Activated CD4-positive, CD25-positive, alpha-beta regulatory T cell (primary cell): ENCODE results near the gene PRLHR.
A peak's percentile ranks its signal among the peaks of the same experiment; 100 is the strongest.

Source experiments
- DNase-seq, 4 experiments: peaks; one replicate each; lab custom pipeline; 2025; lab: John Stamatoyannopoulos, UW

Gene PRLHR

DNA sequence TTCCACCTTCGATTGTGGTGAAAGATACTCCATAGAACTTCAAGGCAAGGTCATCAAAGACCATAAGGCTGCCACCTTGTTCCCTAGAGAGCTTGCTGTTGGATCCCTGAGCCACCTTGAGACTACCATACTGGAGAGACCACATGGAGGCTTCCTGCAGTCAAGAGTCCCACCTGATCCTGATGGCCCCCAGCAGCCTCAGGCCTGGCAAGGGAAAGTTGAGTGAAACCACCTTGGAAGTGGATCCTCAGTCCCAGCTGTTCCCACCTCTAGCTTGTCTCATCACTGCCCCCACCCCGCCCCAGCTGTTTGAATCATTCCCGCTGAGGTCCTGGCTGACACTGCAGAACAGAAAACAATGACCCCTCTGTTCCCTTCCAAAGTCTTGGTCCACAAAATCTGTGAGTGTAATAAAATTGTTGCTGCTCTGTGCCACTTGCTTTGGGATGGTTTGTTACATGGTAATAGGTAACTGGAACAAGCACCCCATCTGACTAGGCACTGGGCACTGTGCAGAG, 32.0 kb downstream of the PRLHR start:
- DNase-seq, result no peak

DNA sequence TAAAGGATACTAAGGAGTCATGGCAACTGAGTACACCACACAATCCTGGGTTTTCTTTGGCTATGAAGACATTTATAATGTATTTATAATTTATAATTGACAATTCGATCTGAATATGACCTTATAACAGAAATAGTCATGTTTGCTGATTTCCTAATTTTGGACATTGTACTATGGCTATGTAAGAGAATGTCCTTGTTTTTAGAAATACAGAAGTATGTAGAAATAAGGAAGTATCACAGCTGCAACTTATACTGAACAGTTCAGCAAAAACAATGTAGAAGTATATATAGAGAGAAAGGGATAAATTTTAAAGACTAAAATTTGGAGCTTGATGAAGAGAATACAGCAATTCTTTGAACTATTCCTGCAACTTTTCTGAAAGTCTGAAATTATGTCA, 32.6 kb downstream of the PRLHR start:
- DNase-seq, result no peak

DNA sequence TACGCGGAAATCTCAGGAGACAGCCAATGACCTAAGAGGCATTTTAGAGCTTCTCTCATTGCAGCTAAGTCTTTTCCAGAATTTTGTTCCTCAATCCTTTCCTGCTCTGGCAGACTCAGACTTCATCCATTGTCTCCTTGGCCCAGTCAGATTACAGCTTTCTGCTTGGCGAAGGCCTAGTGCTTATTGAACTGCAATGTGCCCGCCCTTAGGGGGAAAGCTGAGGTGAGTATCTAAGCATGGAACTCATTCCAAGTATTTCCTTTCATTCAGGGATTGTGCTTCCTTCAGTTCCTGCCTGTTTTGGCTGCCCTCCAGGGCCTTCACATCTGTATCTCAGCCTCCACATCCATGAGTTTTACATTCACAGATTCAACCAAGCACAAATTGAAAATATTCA, 37.5 kb downstream of the PRLHR start:
- no peak for DNase-seq

- DNase-seq, result no peak
Measured at GRCh38 chr10:118551535-118552100, 43.8 kb downstream of the PRLHR start.

- DNase-seq, result no peak
Measured at GRCh38 chr10:118547282-118547681, 48.2 kb downstream of the PRLHR start.

DNA sequence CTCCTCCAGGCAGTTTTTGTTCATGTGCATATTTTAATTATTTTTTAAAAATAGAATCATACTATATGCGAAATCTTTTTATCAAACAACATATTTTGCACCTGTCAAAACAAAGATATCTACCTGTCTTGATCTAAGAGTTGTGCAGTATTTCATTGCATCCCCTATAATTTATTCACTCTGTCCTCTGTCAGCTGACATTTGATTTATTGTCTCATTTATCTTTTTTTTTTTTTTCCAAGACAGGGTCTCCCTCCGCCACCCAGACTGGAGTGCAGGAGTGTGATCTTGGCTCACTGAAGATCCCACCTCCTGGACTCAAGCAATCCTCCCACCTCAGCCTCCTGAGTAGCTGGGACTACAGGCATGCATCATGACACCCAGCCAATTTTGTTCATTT, 49.0 kb downstream of the PRLHR start:
- no peak for DNase-seq

DNA sequence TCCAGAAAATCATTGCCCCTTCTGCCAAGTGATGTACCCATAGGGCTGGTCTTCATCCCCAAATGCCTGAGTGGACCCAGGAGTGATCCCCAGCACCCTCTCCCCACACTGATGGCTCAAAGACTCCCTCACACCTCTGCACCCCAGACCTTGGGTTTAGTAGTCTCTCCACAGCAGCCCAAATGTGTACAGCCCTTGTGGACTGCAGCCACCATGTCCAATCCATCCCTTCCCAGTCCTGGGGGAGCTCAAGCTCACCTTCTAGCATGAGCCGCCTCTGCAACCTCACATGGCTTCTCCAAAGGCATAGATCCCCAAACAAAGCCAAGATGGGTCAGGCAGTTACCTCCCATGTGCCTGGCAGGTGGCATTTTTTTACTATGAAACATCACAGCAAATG, 50.1 kb downstream of the PRLHR start:
- DNase-seq, result no peak

GRCh38 chr10:118544401-118544948, 51.0 kb downstream of the PRLHR start:
- DNase-seq, result no peak

DNA sequence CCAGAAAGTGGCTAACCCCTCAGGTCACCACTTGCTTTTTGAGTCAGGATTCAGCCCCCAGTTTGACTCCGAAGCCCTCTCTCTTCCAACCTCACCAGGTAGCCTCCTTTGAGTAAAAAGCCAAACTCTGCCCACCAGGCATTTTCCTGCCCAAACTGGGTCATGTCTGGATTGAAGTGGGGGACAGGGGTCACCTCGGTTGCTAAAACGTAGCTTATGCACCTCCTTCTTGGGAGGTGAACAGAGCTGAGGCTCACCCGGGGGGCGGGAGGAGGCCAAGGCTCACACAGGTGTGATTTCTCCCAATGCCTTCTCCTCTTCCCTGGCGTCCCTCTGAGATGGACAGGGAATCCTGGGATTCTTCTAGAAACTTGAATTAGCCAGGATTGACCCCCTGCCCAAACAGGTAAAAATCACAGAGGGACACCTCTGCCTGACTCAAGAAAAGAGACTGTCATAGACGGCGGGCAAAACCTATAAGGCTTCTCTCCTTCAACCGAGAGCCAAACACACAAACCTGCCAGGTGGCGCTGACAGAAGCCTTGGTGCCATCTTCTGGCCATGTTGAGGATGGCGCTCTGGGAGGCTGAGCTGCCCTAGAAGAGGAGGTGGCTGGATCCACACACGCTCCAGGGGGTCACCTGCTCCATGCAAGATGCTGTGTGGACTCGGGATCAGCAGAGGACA, 51.6 kb downstream of the PRLHR start:
- DNase-seq, result peak in 2 of 4 experiments; percentile 8 to 10

- DNase-seq, result no peak
Measured at GRCh38 chr10:118542745-118543144, 52.7 kb downstream of the PRLHR start.

DNA sequence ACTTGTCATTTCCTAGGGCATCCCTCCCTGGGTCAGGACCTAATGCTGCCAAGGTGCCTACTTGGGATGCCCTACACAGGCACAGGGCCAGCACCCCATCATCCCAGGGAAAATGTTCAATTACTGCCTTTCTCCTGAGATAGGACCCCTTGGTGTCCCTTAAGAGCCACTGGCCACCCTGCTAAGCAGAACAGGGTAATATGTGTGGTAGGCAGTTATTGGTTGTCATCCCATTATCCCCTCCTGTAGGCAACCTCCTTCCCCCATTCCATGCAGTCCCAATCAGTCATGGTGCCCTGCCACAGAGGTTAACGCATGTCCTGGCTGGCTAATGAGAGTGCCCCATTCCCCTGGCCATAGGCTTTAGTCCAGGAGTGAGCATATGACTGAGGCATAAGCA, 53.2 kb downstream of the PRLHR start:
- DNase-seq, result no peak

DNA sequence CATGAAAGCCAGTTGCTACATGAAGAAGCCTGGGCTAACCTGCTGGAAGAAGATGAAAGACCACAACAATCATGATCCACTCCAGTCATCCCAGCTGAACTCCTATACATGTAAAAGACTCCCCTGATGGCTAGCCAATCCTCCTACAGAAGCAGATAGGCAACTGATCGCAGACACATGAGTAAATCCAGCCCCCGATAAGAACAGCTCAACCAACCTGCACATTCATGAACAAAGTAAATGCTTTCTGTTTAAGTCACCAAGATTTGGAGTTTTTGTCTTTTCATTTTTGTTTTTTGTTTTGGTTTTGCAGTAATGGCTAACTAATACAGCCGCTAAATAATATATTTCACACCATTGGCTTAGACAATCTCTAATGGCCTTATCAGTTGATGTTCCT, 53.7 kb downstream of the PRLHR start:
- DNase-seq, result no peak
